Smooth muscle cell (in vitro differentiated cells): ENCODE measurements around the gene SYCN. TPM values are rescaled to one million over a fixed set of nuclear protein-coding genes. Genes with fewer than 3 reads are reported as not detected.

Experiments
- DNase-seq: peaks from one replicate; lab custom pipeline; 2025; ENCODE audit not compliant: unreplicated experiment; lab: John Stamatoyannopoulos, UW
- H2AFZ ChIP-seq: fragments of 200-600 bp; sonication (generic); 2 replicates; pipeline ENCODE4 v1.6.0; 2016; ENCODE audit warnings: antibody characterized with exemption, low read depth, mild to moderate bottlenecking
- H3F3A ChIP-seq: fragments of 200-600 bp; sonication (generic); 2 replicates; pipeline ENCODE4 v1.6.0; 2017; ENCODE audit warnings: antibody characterized with exemption, low read depth
- H3K27ac ChIP-seq: fragments of 200-600 bp; sonication (generic); 2 replicates; pipeline ENCODE4 v1.5.1; 2016; ENCODE audit warnings: low read depth, mild to moderate bottlenecking
- H3K27me3 ChIP-seq: fragments of 200-600 bp; sonication (generic); 2 replicates; pipeline ENCODE4 v1.6.1; 2016; ENCODE audit warnings: low read depth, mild to moderate bottlenecking
- H3K36me3 ChIP-seq: fragments of 200-600 bp; sonication (generic); 2 replicates; pipeline ENCODE4 v1.5.1; 2016; ENCODE audit warnings: low read depth
- H3K4me1 ChIP-seq: fragments of 200-600 bp; sonication (generic); 2 replicates; pipeline ENCODE4 v1.5.1; 2016; ENCODE audit warnings: low read depth
- H3K4me2 ChIP-seq: fragments of 200-600 bp; sonication (generic); 2 replicates; pipeline ENCODE4 v1.6.0; 2016; ENCODE audit warnings: mild to moderate bottlenecking
- H3K4me3 ChIP-seq: fragments of 200-600 bp; sonication (generic); 2 replicates; pipeline ENCODE4 v1.5.1; 2016; ENCODE audit warnings: mild to moderate bottlenecking
- H3K79me2 ChIP-seq: fragments of 200-600 bp; sonication (generic); 2 replicates; pipeline ENCODE4 v1.6.0; 2016; ENCODE audit warnings: low read depth, mild to moderate bottlenecking
- H3K9ac ChIP-seq: fragments of 200-600 bp; sonication (generic); 2 replicates; pipeline ENCODE4 v1.6.0; 2016; ENCODE audit warnings: low read depth
- H3K9me3 ChIP-seq: fragments of 200-600 bp; sonication (generic); replicated peaks from 2 replicates; pipeline ENCODE4 v1.5.1; 2016; ENCODE audit warnings: low read depth
- H4K20me1 ChIP-seq: fragments of 200-600 bp; sonication (generic); 2 replicates; pipeline ENCODE4 v1.6.0; 2016; ENCODE audit warnings: low read depth
- WGBS: methylation state at CpG from one replicate; pipeline ENCODE4 v1.1.7; 2016; ENCODE audit warnings: low lambda C conversion rate; 5-methylcytosine and 5-hydroxymethylcytosine counted together
- polyA plus RNA-seq: library from polyadenylated mRNA; unstranded; fragments of >200 nt; fragmentation: Nextera tagmentation; extraction: Ambion mirVana; gene quantifications from 2 replicates; pipeline ENCODE4 v1.2.1, GENCODE V29; 2016
- total RNA-seq: library from RNA; depleted of rRNA; stranded (reverse); fragments of >200 nt; gene quantifications from 2 replicates; pipeline ENCODE4 v1.2.3, GENCODE V29; 2014
- TF ChIP-seq, protein P1 (sequence below): fragments of 200-600 bp; sonication (generic); IDR thresholded peaks from 2 replicates; pipeline ENCODE4 v1.5.1; 2017; ENCODE audit warnings: borderline replicate concordance, mild to moderate bottlenecking, antibody characterized with exemption; ENCODE audit not compliant: insufficient read depth, poor library complexity, severe bottlenecking

The SYCN gene
- total and polyA plus RNA-seq, 2 experiments from 2014 or later = not detected

DNA sequence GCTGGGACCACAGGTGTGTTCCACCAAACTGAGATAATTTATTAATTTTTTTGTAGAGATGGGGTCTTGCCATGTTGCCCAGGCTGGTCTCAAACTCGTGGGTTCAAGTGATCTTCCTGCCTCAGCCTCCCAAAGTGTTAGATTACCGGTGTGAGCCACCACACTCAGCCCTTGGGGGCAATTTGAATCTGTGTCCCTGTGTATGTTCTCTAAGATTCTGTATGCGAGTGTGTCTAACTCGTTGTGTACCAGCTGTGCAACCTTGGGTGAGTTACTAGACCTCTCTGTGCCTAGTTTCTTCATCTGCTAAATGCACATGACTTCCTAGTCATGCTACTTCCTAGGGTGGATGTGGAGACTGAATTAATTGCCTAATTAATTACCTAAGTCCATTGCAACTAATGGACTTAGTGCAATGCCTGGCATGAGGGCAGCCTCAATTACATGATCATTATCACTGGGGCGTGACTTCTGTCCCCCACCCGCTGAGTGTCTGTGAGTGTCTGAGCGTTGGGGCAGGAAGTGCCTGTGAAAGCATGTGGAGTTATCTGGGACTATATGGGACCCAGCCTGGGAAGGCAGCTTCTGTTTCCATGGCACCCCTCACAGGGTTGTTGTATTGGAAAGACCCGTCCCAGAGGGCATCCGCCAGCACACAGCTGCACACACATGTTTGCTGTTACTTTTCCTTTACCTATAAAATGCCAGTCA lies 9.1 kb downstream of the SYCN start:
- Histone ChIP-seq H3K79me2 (no peaks in the 10 kb centered on the region), H4K20me1 (no peaks in the 10 kb centered on the region), H3K27me3 (peaks cover 28% of the 10 kb centered on the region), H3K9ac (no peak overlapping the region), H3K4me2 (no peak overlapping the region), H3F3A (no peaks in the 10 kb centered on the region), H3K9me3 (no peaks in the 10 kb centered on the region), H3K36me3 (no peaks in the 10 kb centered on the region), H3K27ac (no peak overlapping the region), H3K4me1 (no peaks in the 10 kb centered on the region), H2AFZ (no peak overlapping the region), H3K4me3 (no peak overlapping the region)
- TF ChIP-seq, protein P1, sequence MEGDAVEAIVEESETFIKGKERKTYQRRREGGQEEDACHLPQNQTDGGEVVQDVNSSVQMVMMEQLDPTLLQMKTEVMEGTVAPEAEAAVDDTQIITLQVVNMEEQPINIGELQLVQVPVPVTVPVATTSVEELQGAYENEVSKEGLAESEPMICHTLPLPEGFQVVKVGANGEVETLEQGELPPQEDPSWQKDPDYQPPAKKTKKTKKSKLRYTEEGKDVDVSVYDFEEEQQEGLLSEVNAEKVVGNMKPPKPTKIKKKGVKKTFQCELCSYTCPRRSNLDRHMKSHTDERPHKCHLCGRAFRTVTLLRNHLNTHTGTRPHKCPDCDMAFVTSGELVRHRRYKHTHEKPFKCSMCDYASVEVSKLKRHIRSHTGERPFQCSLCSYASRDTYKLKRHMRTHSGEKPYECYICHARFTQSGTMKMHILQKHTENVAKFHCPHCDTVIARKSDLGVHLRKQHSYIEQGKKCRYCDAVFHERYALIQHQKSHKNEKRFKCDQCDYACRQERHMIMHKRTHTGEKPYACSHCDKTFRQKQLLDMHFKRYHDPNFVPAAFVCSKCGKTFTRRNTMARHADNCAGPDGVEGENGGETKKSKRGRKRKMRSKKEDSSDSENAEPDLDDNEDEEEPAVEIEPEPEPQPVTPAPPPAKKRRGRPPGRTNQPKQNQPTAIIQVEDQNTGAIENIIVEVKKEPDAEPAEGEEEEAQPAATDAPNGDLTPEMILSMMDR = no peak
- WGBS = 65% methylated on average over 9 of the region's 9 CpGs
- no peak for DNase-seq

DNA sequence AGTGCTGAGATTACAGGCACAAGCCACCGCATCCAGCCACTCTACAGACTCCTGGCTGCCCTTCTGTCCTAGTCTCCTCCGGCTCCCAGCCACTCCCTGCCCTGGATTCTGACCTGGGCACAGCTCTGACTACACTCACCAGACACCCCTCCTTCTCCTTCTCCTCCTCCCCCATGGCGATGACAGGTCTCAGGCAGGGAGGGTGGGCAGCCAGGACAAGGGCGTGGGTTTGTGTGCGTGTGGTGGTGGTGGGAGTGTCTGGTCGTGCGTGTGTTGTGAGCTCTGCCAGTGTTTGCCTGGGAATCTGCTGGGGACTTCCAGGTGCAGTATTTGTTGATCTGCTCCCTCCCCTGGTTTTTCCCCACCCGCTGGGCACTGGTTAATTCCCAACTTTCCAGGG lies 10.3 kb downstream of the SYCN start:
- no peak for DNase-seq
- Histone ChIP-seq H3K9ac (no peak overlapping the region), H3K4me3 (no peak overlapping the region), H3F3A (no peaks in the 10 kb centered on the region), H3K27me3 (peaks cover 28% of the 10 kb centered on the region), H3K4me2 (no peak overlapping the region), H2AFZ (no peak overlapping the region), H3K36me3 (no peaks in the 10 kb centered on the region), H3K9me3 (no peaks in the 10 kb centered on the region), H3K27ac (no peak overlapping the region), H4K20me1 (no peaks in the 10 kb centered on the region), H3K79me2 (no peaks in the 10 kb centered on the region), H3K4me1 (no peaks in the 10 kb centered on the region)
- WGBS = 36% methylated on average over 8 of the region's 8 CpGs
- TF ChIP-seq, protein P1 = no peak

DNA sequence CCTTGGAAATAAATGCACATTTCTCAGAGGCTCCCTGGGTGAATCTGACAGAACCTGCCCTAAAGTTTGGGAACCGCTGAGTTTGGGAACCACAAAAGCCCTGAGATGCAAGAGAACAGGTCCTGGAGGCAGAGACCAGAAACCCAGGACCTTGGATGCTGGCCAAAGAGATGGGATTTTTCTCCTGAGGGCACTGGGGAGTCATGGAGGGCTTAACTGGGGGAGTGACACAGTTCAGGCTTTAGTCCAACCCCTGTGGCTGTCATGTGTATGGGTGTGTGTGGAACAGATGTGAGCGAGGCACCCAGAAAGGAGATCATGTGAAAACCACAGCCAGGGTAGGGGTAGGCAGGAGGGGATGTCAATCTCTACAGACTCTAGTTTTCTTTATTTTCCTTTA lies 11.2 kb downstream of the SYCN start:
- H3K36me3 ChIP-seq = no peaks in the 10 kb centered on the region
- peaks cover 21% of the 10 kb centered on the region for H3K27me3 ChIP-seq
- no peak overlapping the region for H2AFZ ChIP-seq
- no peak overlapping the region for H3K4me3 ChIP-seq
- no peaks in the 10 kb centered on the region for H3K9me3 ChIP-seq
- no peak for DNase-seq
- H3K79me2 ChIP-seq = no peaks in the 10 kb centered on the region
- TF ChIP-seq, protein P1 = no peak
- H3K27ac ChIP-seq = no peak overlapping the region
- no peaks in the 10 kb centered on the region for H3F3A ChIP-seq
- WGBS = 85% methylated on average over 2 of the region's 2 CpGs
- no peak overlapping the region for H3K9ac ChIP-seq
- no peaks in the 10 kb centered on the region for H3K4me1 ChIP-seq
- no peak overlapping the region for H3K4me2 ChIP-seq
- no peaks in the 10 kb centered on the region for H4K20me1 ChIP-seq

DNA sequence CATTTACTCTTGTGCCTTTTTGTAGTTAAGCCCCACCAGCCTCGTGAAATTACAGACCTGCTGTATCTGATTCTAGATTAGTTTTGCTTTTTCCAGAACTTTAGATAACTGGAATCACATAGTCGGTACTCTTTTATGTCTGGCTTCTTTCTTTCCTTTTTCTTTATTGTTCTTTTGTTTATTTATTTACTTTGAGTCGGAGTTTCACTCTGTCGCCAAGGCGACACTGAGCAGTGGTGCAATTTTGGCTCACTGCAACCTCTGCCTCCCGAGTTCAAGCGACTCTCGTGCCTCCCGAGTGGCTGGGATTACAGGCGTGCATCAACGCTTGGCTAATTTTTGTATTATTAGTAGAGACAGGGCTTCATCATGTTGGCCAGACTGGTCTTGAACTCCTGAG lies 13.3 kb downstream of the SYCN start:
- no peaks in the 10 kb centered on the region for H3K4me1 ChIP-seq
- no peaks in the 10 kb centered on the region for H3K79me2 ChIP-seq
- H3K4me2 ChIP-seq = no peak overlapping the region
- H3F3A ChIP-seq = no peaks in the 10 kb centered on the region
- TF ChIP-seq, protein P1 = no peak
- peaks cover under 1% of the 10 kb centered on the region for H3K27me3 ChIP-seq
- no peaks in the 10 kb centered on the region for H3K9me3 ChIP-seq
- no peak for DNase-seq
- no peak overlapping the region for H3K27ac ChIP-seq
- H4K20me1 ChIP-seq = no peaks in the 10 kb centered on the region
- no peaks in the 10 kb centered on the region for H3K36me3 ChIP-seq
- no peak overlapping the region for H3K4me3 ChIP-seq
- 57% methylated on average over 11 of the region's 11 CpGs for WGBS
- no peak overlapping the region for H2AFZ ChIP-seq
- no peak overlapping the region for H3K9ac ChIP-seq
